Adrenal gland (tissue), 5 donors: Measurements from ENCODE around the gene TNS3.

Experiments used
- CTCF ChIP-seq, 6 experiments: fragments of 450-650 bp in 4 of 6; fragments of 200-600 bp in 2 of 6; sonication (generic) in 1 of 6; IDR thresholded peaks; 1 replicate in 5 of 6; 2 replicates in 1 of 6; pipeline versions ENCODE4 v1.5.1 to v1.8.0; 2016 to 2021; ENCODE audit warnings: antibody characterized with exemption in 6 of 6, mild to moderate bottlenecking in 2 of 6, moderate library complexity in 1 of 6
- POLR2A ChIP-seq, 2 donors: fragments of 450-650 bp; IDR thresholded peaks; one replicate each; pipeline ENCODE4 v1.6.1; 2017; ENCODE audit warnings: antibody characterized with exemption in 2 of 2, mild to moderate bottlenecking in 2 of 2, moderate library complexity in 1 of 2
- donor health status: DM: no; HTN: no; CAD: no.

- TF ChIP-seq CTCF (IDR thresholded peaks at IDR 0.05) (no peak), POLR2A (IDR thresholded peaks at IDR 0.05) (no peak)
Observed at GRCh38 chr7:47517821-47518480, 64.0 kb downstream of the TNS3 start.
